ENCODE results near the gene GABBR2.

The GABBR2 gene

GRCh38 chr9:98559561-98559960 is 149.2 kb downstream of the GABBR2 start:
- Histone ChIP-seq H3K4me1 (ENCODE audit: low read length) (no peaks in the 10 kb centered on the region), H3K27me3 (ENCODE audit: low read depth, low read length) (peaks cover 17% of the 10 kb centered on the region), H3K4me3 (ENCODE audit: low read length) (no peak overlapping the region), H2AFZ (ENCODE audit: low read depth, low read length) (no peak overlapping the region), H3K9me3 (ENCODE audit: insufficient read depth, low read length) (no peaks in the 10 kb centered on the region), H3K4me2 (ENCODE audit: low read length) (no peak overlapping the region), H3K79me2 (ENCODE audit: low read length) (no peaks in the 10 kb centered on the region), H3K9ac (ENCODE audit: low read length) (no peak overlapping the region), H4K20me1 (ENCODE audit: insufficient read depth, low read length) (no peaks in the 10 kb centered on the region), H3K27ac (ENCODE audit: low read length) (no peak overlapping the region), H3K36me3 (replicated peaks; ENCODE audit: low read depth, low read length) (no peaks in the 10 kb centered on the region)
- no peak for TF ChIP-seq CTCF (IDR thresholded peaks at IDR 0.05; ENCODE audit: low read depth, low read length)
- TF ChIP-seq EZH2phosphoT487 (IDR thresholded peaks at IDR 0.05; ENCODE audit: low read depth): no peak

- Histone ChIP-seq H2AFZ (ENCODE audit: low read depth, low read length) (no peak overlapping the region), H3K27me3 (ENCODE audit: low read depth, low read length) (peaks cover 19% of the 10 kb centered on the region), H3K9ac (ENCODE audit: low read length) (no peak overlapping the region), H3K36me3 (replicated peaks; ENCODE audit: low read depth, low read length) (no peaks in the 10 kb centered on the region), H4K20me1 (ENCODE audit: insufficient read depth, low read length) (no peaks in the 10 kb centered on the region), H3K4me1 (ENCODE audit: low read length) (no peaks in the 10 kb centered on the region), H3K27ac (ENCODE audit: low read length) (no peak overlapping the region), H3K9me3 (ENCODE audit: insufficient read depth, low read length) (no peaks in the 10 kb centered on the region), H3K79me2 (ENCODE audit: low read length) (no peaks in the 10 kb centered on the region), H3K4me3 (ENCODE audit: low read length) (no peak overlapping the region), H3K4me2 (ENCODE audit: low read length) (no peak overlapping the region)
- TF ChIP-seq EZH2phosphoT487 (IDR thresholded peaks at IDR 0.05; ENCODE audit: low read depth) (no peak), CTCF (IDR thresholded peaks at IDR 0.05; ENCODE audit: low read depth, low read length) (no peak)
Measured at GRCh38 chr9:98558575-98558974, 150.2 kb downstream of the GABBR2 start.

DNA sequence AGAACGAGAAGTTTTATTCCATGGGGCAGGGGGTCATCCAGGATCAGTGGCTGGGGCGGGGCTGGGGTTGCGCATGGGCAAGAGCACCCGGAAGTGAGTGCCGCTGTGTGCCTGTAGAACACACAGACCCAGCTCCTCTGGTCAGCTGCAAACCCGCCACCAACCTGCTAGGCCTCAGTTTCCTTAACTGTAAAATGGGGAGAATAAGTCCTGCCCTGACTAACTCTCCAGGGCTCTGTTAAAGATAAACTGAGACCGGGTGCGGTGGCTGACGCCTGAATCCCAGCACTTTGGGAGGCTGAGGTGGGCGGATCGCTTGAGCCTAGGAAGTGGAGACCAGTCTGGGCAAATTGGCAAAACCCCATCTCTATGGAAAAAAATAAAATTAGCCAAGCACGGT is 152.2 kb downstream of the GABBR2 start:
- Histone ChIP-seq H3K9me3 (ENCODE audit: insufficient read depth, low read length) (no peaks in the 10 kb centered on the region), H3K4me2 (ENCODE audit: low read length) (no peak overlapping the region), H4K20me1 (ENCODE audit: insufficient read depth, low read length) (no peaks in the 10 kb centered on the region), H3K36me3 (replicated peaks; ENCODE audit: low read depth, low read length) (no peaks in the 10 kb centered on the region), H3K27me3 (ENCODE audit: low read depth, low read length) (peaks cover 19% of the 10 kb centered on the region), H3K27ac (ENCODE audit: low read length) (no peak overlapping the region), H3K79me2 (ENCODE audit: low read length) (no peaks in the 10 kb centered on the region), H3K9ac (ENCODE audit: low read length) (no peak overlapping the region), H2AFZ (ENCODE audit: low read depth, low read length) (no peak overlapping the region), H3K4me3 (ENCODE audit: low read length) (no peak overlapping the region), H3K4me1 (ENCODE audit: low read length) (no peaks in the 10 kb centered on the region)
- TF ChIP-seq CTCF (IDR thresholded peaks at IDR 0.05; ENCODE audit: low read depth, low read length) (no peak), EZH2phosphoT487 (IDR thresholded peaks at IDR 0.05; ENCODE audit: low read depth) (no peak)

DNA sequence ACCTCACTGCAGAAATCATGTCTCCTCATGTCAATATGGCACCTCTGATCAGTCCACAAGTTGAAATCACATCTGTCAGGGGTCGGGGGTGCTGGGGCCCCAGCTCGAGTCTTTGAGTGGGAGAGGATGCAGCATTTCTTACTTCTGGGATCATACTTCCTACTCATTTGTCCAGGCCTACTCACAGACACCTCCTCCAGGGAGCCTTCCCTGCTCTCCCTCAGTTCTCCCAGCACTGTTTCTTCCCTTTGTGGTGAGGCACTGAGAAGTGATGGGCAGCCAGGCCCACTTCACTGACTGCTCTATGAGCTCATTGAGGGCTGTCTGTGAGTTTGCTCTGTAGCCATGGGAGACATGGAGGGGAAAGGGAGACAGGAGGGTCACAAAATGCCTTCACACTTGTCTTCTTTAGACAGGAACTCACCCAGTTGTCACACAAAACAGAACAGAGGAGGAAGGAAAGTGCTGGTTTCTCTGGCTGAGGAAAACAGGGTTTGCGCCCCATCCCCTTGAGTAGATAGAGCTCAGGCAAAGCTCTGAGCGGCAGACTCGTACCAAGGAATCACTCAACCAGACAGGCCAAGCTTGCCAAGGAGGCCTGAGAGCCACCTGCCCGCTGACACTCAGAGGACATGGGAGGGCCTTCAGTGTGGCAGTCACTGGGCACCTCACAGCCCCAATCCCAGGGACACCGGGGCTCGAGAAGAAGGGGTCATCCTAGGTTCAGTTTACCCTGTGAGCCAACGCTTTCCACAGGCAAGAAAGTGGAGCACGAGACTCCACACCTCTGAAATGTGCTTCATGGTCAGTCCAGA is 152.9 kb downstream of the GABBR2 start:
- Histone ChIP-seq H4K20me1 (ENCODE audit: insufficient read depth, low read length) (no peaks in the 10 kb centered on the region), H3K79me2 (ENCODE audit: low read length) (no peaks in the 10 kb centered on the region), H3K4me3 (ENCODE audit: low read length) (no peak overlapping the region), H3K4me2 (ENCODE audit: low read length) (no peak overlapping the region), H3K4me1 (ENCODE audit: low read length) (no peaks in the 10 kb centered on the region), H2AFZ (ENCODE audit: low read depth, low read length) (no peak overlapping the region), H3K27me3 (ENCODE audit: low read depth, low read length) (peaks cover 19% of the 10 kb centered on the region), H3K9me3 (ENCODE audit: insufficient read depth, low read length) (no peaks in the 10 kb centered on the region), H3K36me3 (replicated peaks; ENCODE audit: low read depth, low read length) (no peaks in the 10 kb centered on the region), H3K9ac (ENCODE audit: low read length) (no peak overlapping the region), H3K27ac (ENCODE audit: low read length) (no peak overlapping the region)
- TF ChIP-seq EZH2phosphoT487 (IDR thresholded peaks at IDR 0.05; ENCODE audit: low read depth): no peak
- TF ChIP-seq CTCF (IDR thresholded peaks at IDR 0.05; ENCODE audit: low read depth, low read length): no peak

Measured in OCI-LY3 (cell line).